K562 (cell line): ENCODE results near the gene CISD3. TPM values are rescaled to one million over a fixed set of nuclear protein-coding genes. Genes with fewer than 3 reads are reported as not detected.
A peak's percentile ranks its signal among the peaks of the same experiment; 100 is the strongest.

Experiments
- ATF7 ChIP-seq: fragments of 450-650 bp; IDR thresholded peaks from 2 replicates; pipeline ENCODE4 v1.7.1; 2014; ENCODE audit warnings: mild to moderate bottlenecking, moderate library complexity
- CGGBP1 ChIP-seq: fragments of 250-450 bp; sonication (Bioruptor Pico); IDR thresholded peaks from 2 replicates; pipeline ENCODE4 v1.9.0; 2021; ENCODE audit warnings: mild to moderate bottlenecking
- DNMT1 ChIP-seq: fragments of 450-650 bp; IDR thresholded peaks from 2 replicates; pipeline ENCODE4 v1.6.1; 2016; ENCODE audit warnings: antibody characterized with exemption, mild to moderate bottlenecking
- EWSR1 ChIP-seq: fragments of 450-650 bp; IDR thresholded peaks from 2 replicates; pipeline ENCODE4 v1.6.1; 2018; ENCODE audit warnings: borderline replicate concordance, mild to moderate bottlenecking, low read depth, moderate library complexity; ENCODE audit not compliant: partially characterized antibody
- FOS ChIP-seq: IDR thresholded peaks from 3 replicates; pipeline ENCODE4 v1.6.1; 2011; ENCODE audit not compliant: insufficient read length; ENCODE audit errors: extremely low read depth
- FOSL1 ChIP-seq: fragments of 200-800 bp; sonication (Bioruptor generic); conservative IDR thresholded peaks from 2 replicates; pipeline ENCODE4 v1.6.1; 2016; ENCODE audit warnings: missing genetic modification characterization, missing compliant biosample characterization
- FOXA1 ChIP-seq: fragments of 450-650 bp; IDR thresholded peaks from 2 replicates; pipeline ENCODE4 v1.6.1; 2016; ENCODE audit warnings: mild to moderate bottlenecking, borderline replicate concordance
- HDAC1 ChIP-seq, 2 experiments: fragments of 450-650 bp; IDR thresholded peaks; 2 replicates each; pipeline ENCODE4 v1.6.1; 2016 to 2017; ENCODE audit warnings: inconsistent platforms in 1 of 2, mild to moderate bottlenecking in 1 of 2, moderate library complexity in 1 of 2
- KLF16 ChIP-seq: IDR thresholded peaks from 2 replicates; pipeline ENCODE4 v1.6.1; 2016; ENCODE audit warnings: antibody characterized with exemption
- NBN ChIP-seq: fragments of 450-650 bp; IDR thresholded peaks from 2 replicates; pipeline ENCODE4 v1.6.1; 2016; ENCODE audit warnings: low read depth, mild to moderate bottlenecking
- NR2C1 ChIP-seq, 2 experiments: fragments of 450-650 bp; IDR thresholded peaks; 2 replicates each; pipeline ENCODE4 v1.6.1; 2017; ENCODE audit warnings: mild to moderate bottlenecking in 2 of 2, antibody characterized with exemption in 1 of 2, inconsistent platforms in 1 of 2, missing compliant biosample characterization in 1 of 2, missing genetic modification characterization in 1 of 2
- OTX1 ChIP-seq: fragments of 450-650 bp; formaldehyde crosslinking; IDR thresholded peaks from 2 replicates; pipeline ENCODE4 v1.4.0; 2022; ENCODE audit warnings: mild to moderate bottlenecking
- PYGO2 ChIP-seq: fragments of 450-650 bp; IDR thresholded peaks from 2 replicates; pipeline ENCODE4 v1.6.1; 2016; ENCODE audit warnings: mild to moderate bottlenecking, missing genetic modification characterization, moderate library complexity, missing compliant biosample characterization
- SAP30 ChIP-seq: fragments of 200-600 bp; sonication (generic); IDR thresholded peaks from 2 replicates; pipeline ENCODE4 v1.6.1; 2012; ENCODE audit warnings: borderline replicate concordance, low read depth, mild to moderate bottlenecking, moderate library complexity, low read length, control low read depth, inconsistent platforms; ENCODE audit not compliant: insufficient read depth, poor library complexity, severe bottlenecking
- USF2 ChIP-seq: sonication (generic); formaldehyde crosslinking; IDR thresholded peaks from 2 replicates; pipeline ENCODE4 v1.5.0; 2020; ENCODE audit warnings: missing genetic modification reagents
- ZBTB1 ChIP-seq: sonication (generic); formaldehyde crosslinking; IDR thresholded peaks from 2 replicates; pipeline ENCODE4 v1.8.1; 2023; ENCODE audit warnings: missing genetic modification reagents, low read depth, mild to moderate bottlenecking, borderline replicate concordance
- ZC3H4 ChIP-seq: sonication (generic); formaldehyde crosslinking; IDR thresholded peaks from 2 replicates; pipeline ENCODE4 v1.9.0; 2021; ENCODE audit warnings: missing genetic modification reagents, borderline replicate concordance
- ZKSCAN3 ChIP-seq: fragments of 250-450 bp; sonication (Bioruptor Pico); IDR thresholded peaks from 2 replicates; pipeline ENCODE4 v1.4.0; 2020
- ZNF253 ChIP-seq: fragments of 250-450 bp; sonication (Bioruptor Pico); conservative IDR thresholded peaks from 2 replicates; pipeline ENCODE4 v1.6.1; 2021; ENCODE audit warnings: mild to moderate bottlenecking
- ZNF589 ChIP-seq: fragments of 200-800 bp; sonication (Bioruptor generic); IDR thresholded peaks from 2 replicates; pipeline ENCODE4 v1.6.1; 2016; ENCODE audit warnings: low read depth, missing genetic modification characterization, missing compliant biosample characterization
- ZNF766 ChIP-seq: fragments of 200-800 bp; sonication (Bioruptor generic); conservative IDR thresholded peaks from 2 replicates; pipeline ENCODE4 v1.6.1; 2016; ENCODE audit warnings: missing genetic modification characterization, missing compliant biosample characterization
- polyA plus RNA-seq, 8 experiments: library from polyadenylated mRNA; depleted of rRNA in 4 of 8; stranded (reverse) in 5 of 8; unstranded in 3 of 8; fragments of >200 nt; fragmentation: Nextera tagmentation in 2 of 8; fragmentation: Illumina TruSeq in 1 of 8; extraction: Ambion mirVana in 2 of 8; extraction: Trizol in 1 of 8; gene quantifications; 2 replicates each; pipeline versions ENCODE4 v1.2.1 to v1.2.3, GENCODE V29; 2011 to 2014; ENCODE audit warnings: inconsistent platforms in 1 of 8, missing spikeins in 1 of 8
- total RNA-seq, 7 experiments: library from RNA; depleted of rRNA in 6 of 7; stranded (reverse); fragments of >200 nt in 6 of 7; fragmentation: Illumina TruSeq in 2 of 7; extraction: Trizol in 2 of 7; gene quantifications; 2 replicates each; pipeline versions ENCODE4 v1.2.1 to v1.2.3, GENCODE V29; 2011 to 2021; ENCODE audit warnings: low replicate concordance in 1 of 7
- TF ChIP-seq, protein P1 (sequence below): sonication (generic); formaldehyde crosslinking; IDR thresholded peaks from 2 replicates; pipeline ENCODE4 v1.8.1; 2023; ENCODE audit warnings: mild to moderate bottlenecking, missing genetic modification reagents, moderate library complexity
- TF ChIP-seq, protein P2 (sequence below): fragments of 450-650 bp; IDR thresholded peaks from 2 replicates; pipeline ENCODE4 v1.6.1; 2016; ENCODE audit warnings: missing biosample characterization, missing genetic modification characterization
- TF ChIP-seq, protein P3 (sequence below): IDR thresholded peaks from 3 replicates; pipeline ENCODE4 v1.6.1; 2011; ENCODE audit warnings: borderline replicate concordance, mild to moderate bottlenecking; ENCODE audit not compliant: insufficient read length, insufficient read depth

Gene CISD3
- total and polyA plus RNA-seq, 9 of the 15 experiments (the other 6 are each of a cell fraction or from before 2014, with no cell fraction given) = 5.0 to 60.7 (median 15.7) TPM

GRCh38 chr17:38730526-38731379 is 612 bp downstream of the CISD3 start (continued):
- TF ChIP-seq ZC3H4 (no peak), ZNF766 (no peak), PYGO2 (tag) (no peak), DNMT1 (no peak), FOSL1 (no peak), NBN (0 out of 2 replicates have a peak, but pooled peaks have one; percentile 56), ZNF589 (CRISPR knock-in tag) (no peak), EWSR1 (no peak), FOXA1 (no peak), OTX1 (CRISPR knock-in tag) (peak; percentile 45; the same call in 1 of the 2 replicates), SAP30 (peak; percentile 35), HDAC1 (IDR thresholded peaks at IDR 0.05) (peak in 1 of 2 experiments; percentile 85; a peak in 2 of 4 replicates), USF2 (CRISPR knock-in tag) (no peak), ZKSCAN3 (CRISPR knock-in tag) (no peak), CGGBP1 (CRISPR knock-in tag) (no peak), ATF7 (no peak; the same call in 1 of the 2 replicates), NR2C1 (IDR thresholded peaks at IDR 0.05) (no peak), NR2C1 (tag; IDR thresholded peaks at IDR 0.05) (no peak), ZNF253 (CRISPR knock-in tag) (no peak), ZBTB1 (no peak), KLF16 (no peak), FOS (no peak)
- TF ChIP-seq, protein P1, sequence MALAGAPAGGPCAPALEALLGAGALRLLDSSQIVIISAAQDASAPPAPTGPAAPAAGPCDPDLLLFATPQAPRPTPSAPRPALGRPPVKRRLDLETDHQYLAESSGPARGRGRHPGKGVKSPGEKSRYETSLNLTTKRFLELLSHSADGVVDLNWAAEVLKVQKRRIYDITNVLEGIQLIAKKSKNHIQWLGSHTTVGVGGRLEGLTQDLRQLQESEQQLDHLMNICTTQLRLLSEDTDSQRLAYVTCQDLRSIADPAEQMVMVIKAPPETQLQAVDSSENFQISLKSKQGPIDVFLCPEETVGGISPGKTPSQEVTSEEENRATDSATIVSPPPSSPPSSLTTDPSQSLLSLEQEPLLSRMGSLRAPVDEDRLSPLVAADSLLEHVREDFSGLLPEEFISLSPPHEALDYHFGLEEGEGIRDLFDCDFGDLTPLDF (CRISPR knock-in tag) = no peak
- TF ChIP-seq, protein P2, sequence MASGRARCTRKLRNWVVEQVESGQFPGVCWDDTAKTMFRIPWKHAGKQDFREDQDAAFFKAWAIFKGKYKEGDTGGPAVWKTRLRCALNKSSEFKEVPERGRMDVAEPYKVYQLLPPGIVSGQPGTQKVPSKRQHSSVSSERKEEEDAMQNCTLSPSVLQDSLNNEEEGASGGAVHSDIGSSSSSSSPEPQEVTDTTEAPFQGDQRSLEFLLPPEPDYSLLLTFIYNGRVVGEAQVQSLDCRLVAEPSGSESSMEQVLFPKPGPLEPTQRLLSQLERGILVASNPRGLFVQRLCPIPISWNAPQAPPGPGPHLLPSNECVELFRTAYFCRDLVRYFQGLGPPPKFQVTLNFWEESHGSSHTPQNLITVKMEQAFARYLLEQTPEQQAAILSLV (tag) = no peak
- TF ChIP-seq, protein P3, sequence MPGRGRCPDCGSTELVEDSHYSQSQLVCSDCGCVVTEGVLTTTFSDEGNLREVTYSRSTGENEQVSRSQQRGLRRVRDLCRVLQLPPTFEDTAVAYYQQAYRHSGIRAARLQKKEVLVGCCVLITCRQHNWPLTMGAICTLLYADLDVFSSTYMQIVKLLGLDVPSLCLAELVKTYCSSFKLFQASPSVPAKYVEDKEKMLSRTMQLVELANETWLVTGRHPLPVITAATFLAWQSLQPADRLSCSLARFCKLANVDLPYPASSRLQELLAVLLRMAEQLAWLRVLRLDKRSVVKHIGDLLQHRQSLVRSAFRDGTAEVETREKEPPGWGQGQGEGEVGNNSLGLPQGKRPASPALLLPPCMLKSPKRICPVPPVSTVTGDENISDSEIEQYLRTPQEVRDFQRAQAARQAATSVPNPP = no peak
